GM12875 (cell line): Measurements from ENCODE around the gene PML.

ENCODE experiments used
- H3K4me3 ChIP-seq: one replicate; pipeline ENCODE4 v1.5.1; 2011; ENCODE audit warnings: low read depth, low read length, control low read depth
- TF ChIP-seq, protein P1 (sequence below): IDR thresholded peaks from 2 replicates; pipeline ENCODE4 v1.5.1; 2011; ENCODE audit warnings: low read depth, mild to moderate bottlenecking, control low read depth, inconsistent platforms, low read length, moderate library complexity, borderline replicate concordance; ENCODE audit not compliant: insufficient read depth

The PML gene

DNA sequence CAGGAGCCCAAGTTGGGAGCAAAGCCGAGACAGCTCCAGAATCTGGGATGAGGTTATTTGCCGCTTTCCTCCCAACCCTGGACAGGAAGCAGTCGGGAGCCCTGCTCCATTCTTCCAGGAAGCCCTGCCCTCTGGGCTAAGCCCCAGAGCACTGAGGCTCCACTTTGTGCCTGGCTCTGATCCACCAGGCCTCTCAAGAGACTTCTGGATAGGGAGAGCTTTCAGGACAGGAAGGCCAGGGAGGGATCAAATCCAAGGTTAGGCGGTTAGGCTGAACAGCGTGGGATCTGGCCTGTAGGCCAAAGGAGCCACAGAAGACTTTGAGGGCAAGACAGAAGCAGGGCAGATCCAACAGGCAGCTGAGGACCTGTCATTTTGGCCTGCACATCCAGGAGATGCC is 3.3 kb upstream of the PML start:
- TF ChIP-seq, protein P1, sequence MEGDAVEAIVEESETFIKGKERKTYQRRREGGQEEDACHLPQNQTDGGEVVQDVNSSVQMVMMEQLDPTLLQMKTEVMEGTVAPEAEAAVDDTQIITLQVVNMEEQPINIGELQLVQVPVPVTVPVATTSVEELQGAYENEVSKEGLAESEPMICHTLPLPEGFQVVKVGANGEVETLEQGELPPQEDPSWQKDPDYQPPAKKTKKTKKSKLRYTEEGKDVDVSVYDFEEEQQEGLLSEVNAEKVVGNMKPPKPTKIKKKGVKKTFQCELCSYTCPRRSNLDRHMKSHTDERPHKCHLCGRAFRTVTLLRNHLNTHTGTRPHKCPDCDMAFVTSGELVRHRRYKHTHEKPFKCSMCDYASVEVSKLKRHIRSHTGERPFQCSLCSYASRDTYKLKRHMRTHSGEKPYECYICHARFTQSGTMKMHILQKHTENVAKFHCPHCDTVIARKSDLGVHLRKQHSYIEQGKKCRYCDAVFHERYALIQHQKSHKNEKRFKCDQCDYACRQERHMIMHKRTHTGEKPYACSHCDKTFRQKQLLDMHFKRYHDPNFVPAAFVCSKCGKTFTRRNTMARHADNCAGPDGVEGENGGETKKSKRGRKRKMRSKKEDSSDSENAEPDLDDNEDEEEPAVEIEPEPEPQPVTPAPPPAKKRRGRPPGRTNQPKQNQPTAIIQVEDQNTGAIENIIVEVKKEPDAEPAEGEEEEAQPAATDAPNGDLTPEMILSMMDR: no peak
- peak overlapping the region; percentile 83 for H3K4me3 ChIP-seq

DNA sequence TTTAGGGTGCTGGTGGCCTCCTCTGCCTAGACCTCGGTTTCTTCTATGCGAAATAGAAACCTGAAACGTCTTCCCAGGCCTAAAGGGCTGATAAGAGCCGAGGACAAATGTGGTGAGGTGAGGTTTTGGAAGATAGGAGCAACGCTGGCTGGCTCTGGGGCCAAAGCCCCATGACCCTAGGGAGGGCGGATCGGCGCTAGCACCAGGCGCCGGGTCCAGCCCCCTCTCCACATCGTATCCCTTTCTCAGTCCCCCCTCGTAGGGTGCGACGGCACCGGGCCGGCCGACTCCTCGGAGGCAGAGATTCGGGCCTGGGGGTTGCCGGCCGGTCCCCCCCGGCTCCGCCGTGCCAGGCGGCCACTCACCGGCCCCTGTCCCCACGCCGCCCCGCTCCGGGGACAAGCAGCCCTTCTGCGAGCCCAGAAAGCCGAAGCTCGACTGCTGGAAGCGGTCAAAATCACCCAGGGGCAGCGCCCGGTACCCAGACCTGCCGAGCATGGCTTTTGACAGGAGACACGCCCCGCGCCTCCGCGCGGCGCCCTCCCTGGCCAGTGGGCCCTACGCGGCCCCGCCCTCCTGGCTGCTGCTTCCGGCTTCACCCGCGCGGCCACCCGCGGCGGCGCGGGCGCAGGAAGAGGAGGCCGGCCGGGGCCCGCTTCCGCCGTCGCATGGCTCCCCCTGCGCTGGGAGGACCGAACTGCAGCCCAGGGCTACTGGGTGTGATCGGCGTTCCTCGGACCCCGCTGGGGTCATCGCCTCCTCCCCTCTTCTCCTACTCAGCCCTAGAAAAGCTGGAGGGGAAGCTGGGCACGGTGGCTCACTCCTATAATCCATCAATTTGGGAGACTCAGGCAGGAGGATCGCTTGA is 2.6 kb upstream of the PML start, which contains the start of gene STOML1:
TSS of gene STOML1 (minus strand) at position 570 of the 868 bp plus-strand sequence. CDS start at position 498, 72 bp downstream.
- TF ChIP-seq, protein P1: peak; percentile 95

DNA sequence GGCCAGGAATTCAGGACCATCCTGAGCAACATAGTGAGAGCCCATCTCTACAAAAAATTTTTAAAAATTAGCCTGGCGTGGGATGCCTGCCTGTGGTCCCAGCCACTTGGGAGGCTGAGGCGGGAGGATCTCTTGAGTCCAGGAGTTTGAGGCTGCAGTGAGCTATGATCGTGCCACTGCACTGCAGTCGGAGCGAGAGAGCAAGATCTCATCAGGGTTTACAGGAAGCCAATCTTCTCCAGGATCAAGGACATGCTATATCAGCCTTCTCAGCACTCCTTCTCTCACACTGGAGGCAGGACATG is 2.0 kb upstream of the PML start:
- peak overlapping the region; percentile 83 for H3K4me3 ChIP-seq
- TF ChIP-seq, protein P1: no peak

More for the DNA sequence above, 2.6 kb upstream of the PML start, which contains the start of gene STOML1:
- peak within 1 kb of the TSS; percentile 83 for H3K4me3 ChIP-seq

DNA sequence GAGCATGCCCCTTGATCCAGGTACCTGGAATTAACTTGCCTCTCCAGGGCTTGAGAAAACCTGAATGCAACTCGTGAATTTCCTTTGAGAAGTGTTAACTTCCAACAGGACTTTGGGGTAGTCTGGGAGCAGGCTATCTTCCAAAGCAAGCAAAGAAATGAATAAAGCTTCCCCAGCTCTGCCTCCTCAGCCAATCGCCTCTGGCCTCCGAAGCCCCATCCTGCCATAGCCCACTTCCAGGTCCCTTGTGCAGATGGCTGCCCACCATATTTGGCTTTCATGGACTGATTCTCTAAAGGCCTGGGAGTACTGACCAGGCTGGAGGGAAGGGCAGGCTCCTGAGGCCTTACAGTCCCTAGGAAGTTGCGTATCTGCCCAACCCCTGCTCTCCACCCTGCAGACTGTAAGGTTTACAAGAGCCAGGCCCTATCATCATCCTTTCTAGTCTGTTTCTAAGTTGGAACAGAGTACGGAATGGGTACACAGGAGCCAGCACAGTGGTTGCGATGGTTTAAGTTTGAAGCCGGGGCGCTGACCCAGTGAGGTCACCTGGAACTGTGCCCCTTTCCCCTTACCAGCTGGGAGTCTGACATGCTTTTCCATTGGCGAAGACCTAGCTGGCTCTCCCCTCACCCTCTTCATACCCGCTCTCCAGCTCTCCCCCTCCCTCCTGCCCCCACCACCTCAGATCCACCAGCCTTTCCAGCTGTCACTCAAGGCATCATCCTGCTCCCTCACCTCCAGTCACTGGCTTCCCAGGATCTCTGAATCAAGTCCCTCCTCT is 1.1 kb upstream of the PML start:
- TF ChIP-seq, protein P1: no peak
- H3K4me3 ChIP-seq: no peak overlapping the region

DNA sequence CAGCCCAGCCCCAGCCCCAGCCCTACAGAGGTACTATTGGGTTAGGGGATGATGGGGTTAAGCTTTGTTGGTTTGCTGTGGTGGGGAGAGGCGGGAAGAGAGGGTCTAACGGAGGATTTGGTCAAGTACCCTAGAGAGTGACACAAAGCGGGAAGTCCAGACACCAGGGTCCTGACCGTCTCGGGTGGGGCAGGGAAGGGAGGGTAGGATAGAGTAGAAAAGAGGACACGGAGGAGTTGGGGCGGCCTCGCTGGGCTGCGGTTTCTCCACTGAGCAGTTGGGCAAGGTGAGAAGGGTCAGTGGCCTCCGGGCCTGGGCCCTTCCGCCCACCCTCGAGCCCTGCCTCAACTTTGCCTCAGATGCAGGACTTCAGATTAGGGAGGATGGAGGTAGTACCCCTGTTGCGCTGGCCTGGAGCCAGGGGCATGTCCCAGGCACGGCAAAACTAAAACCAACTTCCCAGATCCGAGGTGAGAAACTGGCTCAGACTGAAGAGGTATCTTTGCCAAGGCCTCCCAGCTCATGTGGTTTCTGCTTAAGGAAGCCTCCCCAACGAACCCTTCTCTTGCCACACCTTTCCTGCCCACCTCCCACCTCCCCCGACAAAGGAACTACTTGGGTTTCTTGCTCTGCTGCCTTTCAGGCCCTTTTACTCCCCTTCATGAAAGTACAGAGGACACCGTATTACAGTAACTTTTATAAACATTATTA is 551 bp downstream of the PML start:
- TF ChIP-seq, protein P1: no peak
- H3K4me3 ChIP-seq: peak overlapping the region; percentile 95

DNA sequence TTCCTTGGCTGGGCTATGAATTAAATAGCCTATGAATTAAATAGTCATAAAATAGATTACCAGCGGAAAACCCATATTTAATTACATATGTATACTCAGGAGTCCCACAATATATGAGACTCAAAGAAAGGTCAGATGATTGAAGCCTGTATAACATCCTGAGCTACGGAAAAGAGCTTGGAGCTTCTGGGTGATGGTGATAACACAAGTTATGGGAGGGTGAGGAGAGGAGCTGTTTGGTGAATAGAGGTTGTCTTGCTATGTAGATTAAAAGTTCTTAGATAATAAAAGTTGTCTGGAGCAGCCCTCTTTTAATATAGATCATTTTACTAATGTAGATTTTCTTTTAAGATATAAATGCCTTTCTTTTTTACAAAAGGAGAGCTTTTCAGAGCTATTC is 1.8 kb downstream of the PML start:
- H3K4me3 ChIP-seq: peak overlapping the region; percentile 95
- TF ChIP-seq, protein P1: no peak
